ENCODE measurements around the gene ZNHIT3. TPM values are rescaled to one million over a fixed set of nuclear protein-coding genes. Genes with fewer than 3 reads are reported as not detected.

ZNHIT3 gene
- polyA plus RNA-seq, 1 donor: 53.9 TPM

Other genes with a start within 250 kb of the ZNHIT3 start
- not detected for gene TBC1D3I, start 222.1 kb upstream of the ZNHIT3 start, polyA plus RNA-seq (ENCODE audit: insufficient read length)
- not detected for gene TBC1D3G, start 162.8 kb upstream of the ZNHIT3 start, polyA plus RNA-seq (ENCODE audit: insufficient read length)
- gene TBC1D3H, start 98.2 kb upstream of the ZNHIT3 start, polyA plus RNA-seq (ENCODE audit: insufficient read length): not detected
- gene MYO19, start 48.2 kb downstream of the ZNHIT3 start, polyA plus RNA-seq (ENCODE audit: insufficient read length): 36.4 TPM
- 8.0 TPM for gene PIGW, start 48.3 kb downstream of the ZNHIT3 start, polyA plus RNA-seq (ENCODE audit: insufficient read length)
- gene GGNBP2, start 58.2 kb downstream of the ZNHIT3 start, polyA plus RNA-seq (ENCODE audit: insufficient read length): 62.4 TPM
- 7.0 TPM for gene DHRS11, start 105.2 kb downstream of the ZNHIT3 start, polyA plus RNA-seq (ENCODE audit: insufficient read length)
- gene MRM1, start 114.9 kb downstream of the ZNHIT3 start, polyA plus RNA-seq (ENCODE audit: insufficient read length): 5.0 TPM

All from hindlimb muscle (tissue), 1 donor.